MCF 10A (cell line): ENCODE results near the gene SRD5A1. TPM values are rescaled to one million over a fixed set of nuclear protein-coding genes. Genes with fewer than 3 reads are reported as not detected.

Experiments
- BruUV-seq: library from RNA; stranded (reverse); fragments of 400-500 nt; replicated peaks from 2 replicates; lab custom pipeline; 2021; lab: Mats Ljungman, UMichigan
- CTCF ChIA-PET: fragments of 300-600 bp; sonication (Branson Sonifier 250); formaldehyde crosslinking; extraction: SDS; loops from one replicate; lab custom pipeline; 2021; ENCODE audit warnings: antibody characterized with exemption, inconsistent platforms; lab: Yijun Ruan, JAX
- POLR2A ChIA-PET: fragments of 300-600, 350-650 bp; sonication (Branson Sonifier 250); formaldehyde crosslinking; extraction: SDS; loops from one replicate; lab custom pipeline; 2020; ENCODE audit warnings: antibody characterized with exemption, inconsistent platforms; lab: Yijun Ruan, JAX
- DNase-seq: peaks from one replicate; pipeline ENCODE4 v3.0.0-alpha.2; 2018; ENCODE audit not compliant: unreplicated experiment
- H3K27ac Mint-ChIP-seq: one replicate; pipeline ENCODE4 v1.8.0; 2022; ENCODE audit warnings: mild to moderate bottlenecking, low read depth, mixed read lengths; ENCODE audit not compliant: unreplicated experiment
- H3K27me3 Mint-ChIP-seq: one replicate; pipeline ENCODE4 v1.8.0; 2022; ENCODE audit warnings: mixed read lengths; ENCODE audit not compliant: insufficient read depth, unreplicated experiment
- H3K36me3 Mint-ChIP-seq: one replicate; pipeline ENCODE4 v1.8.0; 2022; ENCODE audit warnings: mild to moderate bottlenecking, moderate library complexity, mixed read lengths; ENCODE audit not compliant: insufficient read depth, unreplicated experiment
- H3K4me1 Mint-ChIP-seq: one replicate; pipeline ENCODE4 v1.8.0; 2022; ENCODE audit warnings: mixed read lengths; ENCODE audit not compliant: insufficient read depth, unreplicated experiment
- H3K4me3 Mint-ChIP-seq: one replicate; pipeline ENCODE4 v1.8.0; 2022; ENCODE audit warnings: mild to moderate bottlenecking, moderate library complexity, mixed read lengths; ENCODE audit not compliant: unreplicated experiment
- H3K9me3 Mint-ChIP-seq: one replicate; pipeline ENCODE4 v1.8.0; 2022; ENCODE audit warnings: mixed read lengths; ENCODE audit not compliant: unreplicated experiment
- CTCF ChIP-seq: fragments of 200-600 bp; IDR thresholded peaks from one replicate; pipeline ENCODE4 v1.8.0; 2022; ENCODE audit warnings: antibody characterized with exemption, mild to moderate bottlenecking; ENCODE audit not compliant: unreplicated experiment
- intact Hi-C: fragments of 100-400 bp; cut with micrococcal nuclease; formaldehyde crosslinking; loops from 2 replicates; pipeline ENCODE4 v1.14.1; 2022
- total RNA-seq: library from RNA; stranded (reverse); gene quantifications from 2 replicates; pipeline ENCODE4 v1.2.3, GENCODE V29; 2022

SRD5A1 gene
- total RNA-seq, 1 experiment from 2014 or later, result 12.4 TPM

- no TSS peak for BruUV-seq
- POLR2A ChIA-PET, result interaction anchor here (0.7 to 0.9 kb wide), 2 partner anchors 14 to 295 kb away, joined by 3 to 4 read pairs; partner anchors contain the start of gene TENT4A
Measured at GRCh38 chr5:6698696-6699095, 65.5 kb downstream of the SRD5A1 start.

DNA sequence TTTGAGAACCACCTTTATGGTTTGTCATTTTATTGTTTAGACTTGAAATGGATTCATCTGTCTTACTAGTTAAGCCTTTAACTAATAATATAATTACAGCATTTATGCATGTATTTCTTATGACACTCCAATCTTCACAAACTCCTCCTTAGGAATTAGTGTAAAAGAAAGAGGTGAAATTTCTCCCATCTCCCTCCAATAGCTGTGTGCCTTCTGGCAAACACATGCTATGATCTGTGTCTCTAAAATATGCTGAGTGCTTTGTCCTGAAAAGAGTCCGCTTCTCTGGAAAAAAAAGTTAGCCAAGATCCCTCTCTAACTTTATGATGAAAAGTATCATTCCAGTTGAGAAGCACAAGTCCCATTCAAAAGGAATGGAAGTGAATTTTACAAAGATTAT, 66.1 kb downstream of the SRD5A1 start:
- ChIA-PET POLR2A (interaction anchor here (0.6 to 0.9 kb wide), 3 partner anchors 14 to 296 kb away, joined by 3 to 4 read pairs (median 4); partner anchors contain the start of gene TENT4A), CTCF (no interaction called here)
- Mint-ChIP-seq H3K27ac (no peak overlapping the region), H3K4me3 (no peak overlapping the region), H3K9me3 (no peaks in the 10 kb centered on the region), H3K36me3 (no peaks in the 10 kb centered on the region), H3K4me1 (peaks cover 7% of the 10 kb centered on the region), H3K27me3 (peaks cover 36% of the 10 kb centered on the region)
- DNase-seq, result no peak
- no TSS peak for BruUV-seq
- no peak for TF ChIP-seq CTCF
- intact Hi-C loops, result no loop called here

More at GRCh38 chr5:6698696-6699095, 65.5 kb downstream of the SRD5A1 start:
- H3K9me3 Mint-ChIP-seq, result no peaks in the 10 kb centered on the region
- DNase-seq, result no peak
- H3K27me3 Mint-ChIP-seq, result peaks cover 36% of the 10 kb centered on the region
- H3K36me3 Mint-ChIP-seq, result no peaks in the 10 kb centered on the region
- no peak for TF ChIP-seq CTCF
- CTCF ChIA-PET, result interaction anchor here (0.6 kb wide), 1 partner anchor 1037 kb away, joined by 3 read pairs; no protein-coding TSS in a partner anchor
- peaks cover 2% of the 10 kb centered on the region for H3K4me1 Mint-ChIP-seq
- H3K4me3 Mint-ChIP-seq, result no peak overlapping the region
- H3K27ac Mint-ChIP-seq, result no peak overlapping the region
- intact Hi-C loops, result no loop called here

DNA sequence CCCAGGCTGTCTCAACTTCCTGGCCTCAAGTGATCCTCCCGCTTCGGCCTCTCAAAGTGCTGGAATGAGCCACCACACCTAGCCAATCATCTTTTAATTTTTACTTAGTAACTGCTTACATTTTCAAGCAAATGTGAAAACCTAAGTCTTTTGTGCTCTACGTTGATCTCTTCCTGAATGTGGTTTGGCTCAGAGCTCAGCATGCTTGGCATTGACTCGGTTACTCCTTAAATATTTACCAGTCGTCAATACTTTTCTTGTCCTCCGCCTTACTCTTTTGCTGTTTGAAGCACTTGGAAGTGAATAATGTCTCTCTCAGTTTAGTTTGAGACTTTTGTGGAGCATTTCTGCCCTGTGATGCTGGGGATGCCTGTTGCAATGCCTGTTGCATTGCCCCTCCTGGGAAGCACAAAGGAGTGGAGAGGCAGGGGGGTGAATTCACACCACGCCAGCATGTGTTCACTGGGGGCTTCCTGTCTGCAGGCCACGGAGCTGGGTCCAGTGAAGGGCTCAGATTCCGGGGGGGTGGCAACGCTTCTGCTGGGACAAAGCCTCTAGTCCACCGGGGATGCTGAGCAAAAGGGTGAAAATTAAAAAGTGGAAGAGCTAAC, 66.9 kb downstream of the SRD5A1 start:
- DNase-seq, result no peak
- intact Hi-C loops, result no loop called here
- H3K36me3 Mint-ChIP-seq, result no peaks in the 10 kb centered on the region
- no peaks in the 10 kb centered on the region for H3K9me3 Mint-ChIP-seq
- H3K27ac Mint-ChIP-seq, result no peak overlapping the region
- H3K4me3 Mint-ChIP-seq, result no peak overlapping the region
- no TSS peak for BruUV-seq
- peaks cover 36% of the 10 kb centered on the region for H3K27me3 Mint-ChIP-seq
- H3K4me1 Mint-ChIP-seq, result peaks cover 15% of the 10 kb centered on the region
- CTCF ChIA-PET, result interaction anchor here (0.7 to 1.0 kb wide), 2 partner anchors 9 to 45 kb away, joined by 3 to 5 read pairs; no protein-coding TSS in a partner anchor
- TF ChIP-seq CTCF, result no peak
- POLR2A ChIA-PET, result interaction anchor here (1.6 kb wide), 1 partner anchor 12 kb away, joined by 4 read pairs; no protein-coding TSS in a partner anchor

- CTCF ChIA-PET, result interaction anchor here (0.6 to 1.0 kb wide), 3 partner anchors 8 to 809 kb away, joined by 3 to 5 read pairs (median 3); no protein-coding TSS in a partner anchor
Measured at GRCh38 chr5:6700685-6701355, 67.6 kb downstream of the SRD5A1 start.

More at GRCh38 chr5:6700685-6701355, 67.6 kb downstream of the SRD5A1 start:
- Mint-ChIP-seq H3K36me3 (no peaks in the 10 kb centered on the region), H3K4me1 (peaks cover 22% of the 10 kb centered on the region), H3K9me3 (no peaks in the 10 kb centered on the region), H3K27ac (no peak overlapping the region), H3K27me3 (peaks cover 36% of the 10 kb centered on the region), H3K4me3 (no peak overlapping the region)
- TF ChIP-seq CTCF, result no peak
- POLR2A ChIA-PET, result interaction anchor here (1.6 kb wide), 1 partner anchor 11 kb away, joined by 4 read pairs; no protein-coding TSS in a partner anchor
- no peak for DNase-seq
- intact Hi-C loops, result no loop called here
- no TSS peak for BruUV-seq
